Ovary (tissue), 9 donors: ENCODE results near the gene XYLT1. TPM values are rescaled to one million over a fixed set of nuclear protein-coding genes. Genes with fewer than 3 reads are reported as not detected.

Source experiments
- DNase-seq, 5 donors: peaks; one replicate each; pipeline ENCODE4 v3.0.0-alpha.2; 2019 to 2020
- H3K27ac ChIP-seq, 2 donors: fragments of 200-600 bp; one replicate each; pipeline versions ENCODE4 v1.5.1 to v1.8.0; 2019 to 2022
- H3K27me3 ChIP-seq: fragments of 200-600 bp; one replicate; pipeline ENCODE4 v1.8.0; 2022
- H3K36me3 ChIP-seq: fragments of 200-600 bp; sonication (generic); one replicate; pipeline ENCODE4 v1.5.1; 2019
- H3K4me1 ChIP-seq: one replicate; pipeline ENCODE4 v1.8.1; 2013; ENCODE audit warnings: mild to moderate bottlenecking, moderate library complexity; ENCODE audit not compliant: insufficient read depth
- H3K4me3 ChIP-seq: fragments of 200-600 bp; sonication (generic); one replicate; pipeline ENCODE4 v1.5.1; 2017
- H3K9me3 ChIP-seq, 2 donors: fragments of 200-600 bp in 1 of 2; sonication (generic) in 1 of 2; one replicate each; pipeline versions ENCODE4 v1.5.1 to v1.8.1; 2013 to 2019; ENCODE audit warnings: mild to moderate bottlenecking in 1 of 2, moderate library complexity in 1 of 2
- CTCF ChIP-seq, 3 donors: fragments of 450-650 bp in 2 of 3; fragments of 200-600 bp in 1 of 3; IDR thresholded peaks; one replicate each; pipeline versions ENCODE4 v1.5.1 to v1.8.0; 2016 to 2022; ENCODE audit warnings: antibody characterized with exemption in 3 of 3, mild to moderate bottlenecking in 1 of 3
- EP300 ChIP-seq: sonication (generic); formaldehyde crosslinking; IDR thresholded peaks from one replicate; pipeline ENCODE4 v1.6.1; 2017; ENCODE audit warnings: antibody characterized with exemption
- POLR2A ChIP-seq: fragments of 450-650 bp; IDR thresholded peaks from one replicate; pipeline ENCODE4 v1.6.1; 2017; ENCODE audit warnings: antibody characterized with exemption, mild to moderate bottlenecking, moderate library complexity
- WGBS, 3 donors: extraction: QIAGEN DNeasy Blood & Tissue Kit in 1 of 3; methylation state at CpG; one replicate each; pipeline versions ENCODE4 v1.1.5 to v1.1.7; 2013 to 2017; 5-methylcytosine and 5-hydroxymethylcytosine counted together
- intact Hi-C, 4 donors: fragments of 100-400 bp; cut with DNase I; formaldehyde crosslinking; loops; one replicate each; pipeline versions ENCODE4 v1.11.0 to v1.15.1; 2022 to 2023
- polyA plus RNA-seq, 2 donors: library from polyadenylated mRNA; stranded (reverse); fragments of 200-250 nt in 1 of 2; fragments of 350-450 nt in 1 of 2; fragmentation: Illumina TruSeq in 1 of 2; extraction: RNeasy Lipid Tissue Mini Kit (QIAGEN cat#74804) in 1 of 2; gene quantifications; one replicate each; pipeline ENCODE4 v1.2.3, GENCODE V29; 2013 to 2014
- total RNA-seq, 7 donors: library from RNA; depleted of rRNA in 2 of 7; stranded (reverse); fragments of >200 nt in 2 of 7; fragmentation: NEBNext Ultra II Directional in 3 of 7; extraction: Animal tissue kit (Norgen Biotek cat#: 25700) in 3 of 7; gene quantifications; one replicate each; pipeline versions ENCODE4 v1.1.0 to v1.2.4, GENCODE V29; 2016 to 2023
- donor health status: DM: no; HTN: no; CAD: no; lungs with moderate emphysema.
- donor health status: DM: no; HTN: no; CAD: no.
- donor health status: Bipolar disorder and iron deficiency.
- donor health status: DM: yes; HTN: yes; CAD: no.
- donor health status: DM: no; HTN: no; CAD: no.
- donor health status: DM: yes; HTN: yes; CAD: no.

XYLT1 gene
- total and polyA plus RNA-seq, 9 donors = 3.2 to 38.0 (median 17.3) TPM

DNA sequence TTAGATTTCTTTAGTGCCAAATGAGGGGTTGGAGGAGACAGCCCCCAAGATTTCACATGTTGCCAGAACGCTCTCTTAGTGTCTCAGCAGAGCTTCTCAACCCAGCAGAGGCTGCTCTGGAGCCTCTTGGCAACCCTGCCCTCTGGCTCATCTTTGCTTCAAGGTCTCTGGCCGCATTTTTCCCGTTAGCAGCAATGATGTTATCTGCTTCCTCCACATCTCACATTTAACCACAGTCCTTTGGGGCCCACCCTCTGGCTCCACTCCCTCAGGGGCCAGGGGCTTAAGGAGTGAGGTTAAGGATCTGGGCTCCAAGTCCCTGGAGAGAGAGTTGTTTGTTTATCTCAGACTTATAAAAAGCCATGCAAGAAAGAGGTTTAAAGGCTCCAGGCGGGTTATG, 3.3 kb upstream of the XYLT1 start:
- TF ChIP-seq POLR2A = no peak
- no peak for TF ChIP-seq EP300
- TF ChIP-seq CTCF (IDR thresholded peaks at IDR 0.05) = no peak
- DNase-seq = peak; percentile 29 to 60 (median 38)
- Histone ChIP-seq H3K27ac (no peak overlapping the region), H3K9me3 (no peaks in the 10 kb centered on the region), H3K4me3 (no peak overlapping the region), H3K27me3 (no peaks in the 10 kb centered on the region), H3K4me1 (no peaks in the 10 kb centered on the region), H3K36me3 (no peaks in the 10 kb centered on the region)
- intact Hi-C loops = loop anchor here in 2 of 4 donors (5.0 to 10.0 kb wide), 3 partner anchors 197 to 262 kb away; no protein-coding TSS in a partner anchor
- 8 to 14% (median 9%) methylated on average over 4 of the region's 4 CpGs for WGBS, 3 donors

- Histone ChIP-seq H3K36me3 (no peaks in the 10 kb centered on the region), H3K27ac (peak overlapping the region; percentile 86 to 91), H3K4me1 (no peaks in the 10 kb centered on the region), H3K27me3 (no peaks in the 10 kb centered on the region), H3K4me3 (no peak overlapping the region), H3K9me3 (no peaks in the 10 kb centered on the region)
- intact Hi-C loops = loop anchor here in 2 of 4 donors (5.0 to 10.0 kb wide), 3 partner anchors 195 to 260 kb away; no protein-coding TSS in a partner anchor
- no peak for DNase-seq
- no peak for TF ChIP-seq EP300
- TF ChIP-seq CTCF (IDR thresholded peaks at IDR 0.05) = no peak
- no peak for TF ChIP-seq POLR2A
- 62 to 64% (median 63%) methylated on average over 15 of the region's 15 CpGs for WGBS, 3 donors
Measured at GRCh38 chr16:17471719-17472461, 1.1 kb upstream of the XYLT1 start.

GRCh38 chr16:17470182-17470907, 415 bp downstream of the XYLT1 start:
- Histone ChIP-seq H3K4me1 (no peaks in the 10 kb centered on the region), H3K36me3 (no peaks in the 10 kb centered on the region), H3K9me3 (no peaks in the 10 kb centered on the region), H3K4me3 (peak overlapping the region; percentile 70), H3K27me3 (no peaks in the 10 kb centered on the region), H3K27ac (peak overlapping the region; percentile 53 to 86)
- WGBS, 3 donors = 0 to 1% (median 1%) methylated on average over 20 to 95 of the region's 95 CpGs
- no peak for TF ChIP-seq POLR2A
- TF ChIP-seq EP300 = no peak
- no peak for TF ChIP-seq CTCF (IDR thresholded peaks at IDR 0.05)
- intact Hi-C loops = loop anchor here in 2 of 4 donors (5.0 to 10.0 kb wide), 3 partner anchors 193 to 258 kb away; no protein-coding TSS in a partner anchor
- DNase-seq = peak; percentile 26 to 65 (median 63)

GRCh38 chr16:17469741-17470181, 999 bp downstream of the XYLT1 start:
- H3K9me3 ChIP-seq = no peaks in the 10 kb centered on the region
- 3 to 8% (median 5%) methylated on average over 10 to 16 of the region's 16 CpGs for WGBS, 3 donors
- H3K27me3 ChIP-seq = no peaks in the 10 kb centered on the region
- no peaks in the 10 kb centered on the region for H3K4me1 ChIP-seq
- H3K27ac ChIP-seq = peak overlapping the region in 1 of 2 donors; percentile 53
- intact Hi-C loops = loop anchor here (5.0 to 10.0 kb wide), 7 partner anchors 125 to 257 kb away; no protein-coding TSS in a partner anchor
- TF ChIP-seq CTCF (IDR thresholded peaks at IDR 0.05) (no peak), POLR2A (no peak)
- no peaks in the 10 kb centered on the region for H3K36me3 ChIP-seq
- H3K4me3 ChIP-seq = peak overlapping the region; percentile 70
- peak in 1 of 5 donors; percentile 20 for DNase-seq
